Heart left ventricle (tissue), 13 donors: ENCODE measurements around the gene TIMM23B.
"Not testable (repeated sequence)": the region's sequence is repeated elsewhere in the genome, so short reads cannot be mapped to it uniquely, and the experiment has no call there.

Source experiments
- POLR2A ChIP-seq, 2 donors: fragments of 450-650 bp; IDR thresholded peaks; one replicate each; pipeline ENCODE4 v1.6.1; 2017; ENCODE audit warnings: antibody characterized with exemption in 2 of 2, mild to moderate bottlenecking in 2 of 2, moderate library complexity in 2 of 2
- TF ChIP-seq, protein P1 (sequence below), 12 donors: fragments of 200-600 bp; sonication (generic) in 4 of 12; IDR thresholded peaks; one replicate each; pipeline versions ENCODE4 v1.5.0 to v1.8.0; 2018 to 2022; ENCODE audit warnings: antibody characterized with exemption in 12 of 12, mild to moderate bottlenecking in 5 of 12
- donor health status: ischemic (EF 13 %, LVEDD 7.1; RV severe dilation, severe dysfunction).
- donor health status: DM: no; HTN: yes; CAD: no.
- donor health status: DM: no; HTN: no; CAD: no.
- donor health status: ischemic (EF 25% LVEDD 6.9; RV normal size, moderate dysfunction).
- donor health status: ischemic (EF 25% LVEDD 5.7; RV mildly dilated, moderate dysfunction).
- donor health status: ischemic (EF 35%, LVEDD 5.7; RV mildly dilated, moderate dysfunction).
- donor health status: nonischemic (EF 11% LVEDD 7.7; RV severe dilation, severe dysfunction).
- donor health status: DM: yes; HTN: yes; CAD: no.
- donor health status: PGD.
- donor health status: ischemic (EF 29% LVEDD 5.4; RV normal size, mild dysfunction).
- donor health status: nonischemic (EF 23%, LVEDD 6.1; RV moderate dilation, normal function).

DNA sequence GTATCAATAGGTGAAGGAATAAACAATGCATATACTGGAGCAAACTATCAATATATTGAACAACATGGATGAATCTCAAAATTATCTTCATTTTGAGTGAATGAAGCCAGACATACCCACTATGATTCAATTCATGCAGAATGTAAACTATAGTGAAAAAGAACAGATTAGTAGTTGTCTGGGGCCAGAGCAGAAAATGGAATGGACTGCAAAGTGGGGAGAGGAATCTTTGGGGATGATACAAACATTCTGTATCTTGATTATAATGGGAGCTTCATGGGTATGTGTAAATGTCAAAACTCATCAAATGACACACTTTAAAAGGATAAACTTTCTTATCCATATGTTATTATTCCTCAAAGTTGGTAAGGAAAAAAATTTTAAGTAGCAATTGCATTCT is 23.9 kb upstream of the TIMM23B start:
- TF ChIP-seq, protein P1, sequence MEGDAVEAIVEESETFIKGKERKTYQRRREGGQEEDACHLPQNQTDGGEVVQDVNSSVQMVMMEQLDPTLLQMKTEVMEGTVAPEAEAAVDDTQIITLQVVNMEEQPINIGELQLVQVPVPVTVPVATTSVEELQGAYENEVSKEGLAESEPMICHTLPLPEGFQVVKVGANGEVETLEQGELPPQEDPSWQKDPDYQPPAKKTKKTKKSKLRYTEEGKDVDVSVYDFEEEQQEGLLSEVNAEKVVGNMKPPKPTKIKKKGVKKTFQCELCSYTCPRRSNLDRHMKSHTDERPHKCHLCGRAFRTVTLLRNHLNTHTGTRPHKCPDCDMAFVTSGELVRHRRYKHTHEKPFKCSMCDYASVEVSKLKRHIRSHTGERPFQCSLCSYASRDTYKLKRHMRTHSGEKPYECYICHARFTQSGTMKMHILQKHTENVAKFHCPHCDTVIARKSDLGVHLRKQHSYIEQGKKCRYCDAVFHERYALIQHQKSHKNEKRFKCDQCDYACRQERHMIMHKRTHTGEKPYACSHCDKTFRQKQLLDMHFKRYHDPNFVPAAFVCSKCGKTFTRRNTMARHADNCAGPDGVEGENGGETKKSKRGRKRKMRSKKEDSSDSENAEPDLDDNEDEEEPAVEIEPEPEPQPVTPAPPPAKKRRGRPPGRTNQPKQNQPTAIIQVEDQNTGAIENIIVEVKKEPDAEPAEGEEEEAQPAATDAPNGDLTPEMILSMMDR (IDR thresholded peaks at IDR 0.05): not testable (repeated sequence)
- TF ChIP-seq POLR2A (IDR thresholded peaks at IDR 0.05): not testable (repeated sequence)
